Keratinocyte (primary cell): ENCODE data around the gene TLL1.

Experiments used
- CTCF ChIP-seq, 3 experiments: IDR thresholded peaks in 1 of 3; conservative IDR thresholded peaks in 1 of 3; optimal IDR thresholded peaks in 1 of 3; 2 replicates in 2 of 3; 3 replicates in 1 of 3; pipeline versions ENCODE3 to v1.5.1; 2011; ENCODE audit warnings: low read length in 3 of 3, mild to moderate bottlenecking in 3 of 3, moderate library complexity in 2 of 3, control low read depth in 1 of 3, inconsistent platforms in 1 of 3; ENCODE audit not compliant: insufficient read depth in 2 of 3; ENCODE audit errors: extremely low read depth in 1 of 3
- EZH2 ChIP-seq: IDR thresholded peaks from one replicate; pipeline ENCODE4 v1.6.1; 2012; ENCODE audit warnings: inconsistent platforms, mild to moderate bottlenecking, low read length, moderate library complexity

- no peak for TF ChIP-seq CTCF (optimal IDR thresholded peaks at IDR 0.05 in 1 of 3, IDR thresholded peaks at IDR 0.05 in 1 of 3, conservative IDR thresholded peaks at IDR 0.05 in 1 of 3; ENCODE audit: extremely low read depth in 1 of 3, insufficient read depth in 2 of 3, low read length in 3 of 3)
- TF ChIP-seq EZH2 = no peak
Measured at GRCh38 chr4:165994701-165995100, 121.7 kb downstream of the TLL1 start.
